ENCODE measurements around the gene PARP11. TPM values are rescaled to one million over a fixed set of nuclear protein-coding genes. Genes with fewer than 3 reads are reported as not detected.

The PARP11 gene, protein sequence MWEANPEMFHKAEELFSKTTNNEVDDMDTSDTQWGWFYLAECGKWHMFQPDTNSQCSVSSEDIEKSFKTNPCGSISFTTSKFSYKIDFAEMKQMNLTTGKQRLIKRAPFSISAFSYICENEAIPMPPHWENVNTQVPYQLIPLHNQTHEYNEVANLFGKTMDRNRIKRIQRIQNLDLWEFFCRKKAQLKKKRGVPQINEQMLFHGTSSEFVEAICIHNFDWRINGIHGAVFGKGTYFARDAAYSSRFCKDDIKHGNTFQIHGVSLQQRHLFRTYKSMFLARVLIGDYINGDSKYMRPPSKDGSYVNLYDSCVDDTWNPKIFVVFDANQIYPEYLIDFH
- total RNA-seq = 2.1 and 3.4 TPM in 2 replicates

DNA sequence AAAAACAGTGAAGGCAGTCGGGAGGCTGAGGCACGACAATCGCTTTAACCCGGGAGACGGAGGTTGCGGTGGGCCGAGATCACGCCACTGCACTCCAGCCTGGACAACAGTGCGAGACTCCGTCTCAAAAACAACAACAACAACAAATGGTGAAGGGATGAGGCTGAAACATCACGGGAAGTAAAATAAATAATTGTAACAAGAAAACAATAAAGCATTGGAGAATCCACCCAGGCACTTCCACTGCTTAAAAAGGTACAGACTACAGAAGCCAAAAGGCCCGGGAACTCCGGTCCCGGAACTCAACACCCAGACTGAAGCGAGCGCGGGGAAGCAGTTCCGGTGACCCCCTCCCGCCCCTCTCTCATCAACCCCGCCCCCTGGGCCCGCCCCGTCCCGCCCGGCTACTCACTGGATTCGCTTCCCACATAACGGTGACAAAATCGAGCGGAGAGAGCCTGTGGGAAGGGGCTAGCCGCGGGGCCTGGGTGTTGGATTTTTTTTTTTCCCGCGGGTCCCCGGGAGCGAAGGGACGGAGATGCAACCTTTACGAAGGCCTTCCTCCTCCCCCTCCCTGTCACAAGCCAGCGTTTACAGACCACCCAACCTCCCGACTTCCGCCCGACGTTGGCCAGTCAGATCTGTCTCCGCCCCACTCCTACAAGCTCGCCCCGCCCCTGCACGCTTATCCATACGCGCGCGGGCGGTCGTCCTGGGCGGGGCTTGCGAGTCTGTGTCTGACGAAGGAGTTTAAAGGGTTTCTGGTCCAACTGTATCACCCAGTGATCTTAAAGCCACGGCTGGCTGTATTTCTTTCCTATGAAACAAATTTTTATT is at the start of gene PARP11:
Gene PARP11, minus strand, starts transcription at position 600 of the 837 bp plus-strand sequence. Its CDS starts 170 bp downstream, at position 430.

Other genes starting within 250 kb of the PARP11 start
- 0.19 and 0.78 TPM in 2 replicates for gene CRACR2A, start 120.3 kb downstream of the PARP11 start, total RNA-seq